GM21576 (cell line): ENCODE measurements around the gene RDH13.
"Not testable (repeated sequence)": the region's sequence is repeated elsewhere in the genome, so short reads cannot be mapped to it uniquely, and the experiment has no call there.

Experiments
- ATAC-seq: cut with Tn5 transposase; IDR thresholded peaks from one replicate; pipeline ENCODE4 v1.9.1; 2021; ENCODE audit warnings: mild to moderate bottlenecking, moderate library complexity; ENCODE audit not compliant: unreplicated experiment

The RDH13 gene

GRCh38 chr19:55020351-55020750, 42.6 kb downstream of the RDH13 start:
- ATAC-seq, result not testable (repeated sequence)

DNA sequence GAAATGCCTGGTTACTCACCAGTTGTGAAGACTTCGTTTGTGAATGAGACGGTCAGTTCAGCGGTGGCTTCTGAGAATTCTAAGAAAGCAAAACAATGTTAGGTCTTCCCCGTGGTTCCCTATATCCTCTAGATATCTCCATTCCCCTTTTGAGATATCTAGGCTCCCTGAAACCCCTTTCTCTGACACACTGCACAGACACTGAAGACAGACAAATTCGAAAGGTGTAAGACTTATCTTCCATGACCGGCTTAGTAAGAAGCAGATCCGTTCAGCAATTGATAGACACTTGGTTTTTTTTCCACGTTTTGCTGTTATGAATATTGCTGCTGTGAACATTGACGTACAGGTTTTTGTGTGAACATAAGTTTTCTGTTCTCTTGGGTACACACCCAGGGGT, 44.3 kb downstream of the RDH13 start:
- no peak for ATAC-seq

- ATAC-seq, result no peak
Observed at GRCh38 chr19:55018216-55018615, 44.7 kb downstream of the RDH13 start.

DNA sequence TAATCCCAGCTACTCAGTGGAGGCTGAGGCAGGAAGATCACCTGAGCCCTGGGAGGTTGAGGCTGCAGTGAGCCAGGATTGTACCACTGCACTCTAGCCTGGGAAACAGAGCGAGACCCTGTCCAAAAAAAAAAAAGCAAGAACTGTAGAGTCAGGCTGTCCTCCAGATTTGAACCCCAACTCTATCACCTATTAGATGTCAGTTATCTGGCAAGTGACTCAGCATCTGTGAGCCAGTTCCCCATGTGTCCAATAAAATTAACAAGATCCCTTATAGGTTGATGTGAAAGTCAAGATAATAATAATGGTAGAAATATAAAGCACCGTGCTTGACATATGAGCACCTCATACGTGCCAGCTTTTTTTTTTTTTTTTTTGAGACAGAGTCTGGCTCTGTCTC, 46.9 kb downstream of the RDH13 start:
- no peak for ATAC-seq

DNA sequence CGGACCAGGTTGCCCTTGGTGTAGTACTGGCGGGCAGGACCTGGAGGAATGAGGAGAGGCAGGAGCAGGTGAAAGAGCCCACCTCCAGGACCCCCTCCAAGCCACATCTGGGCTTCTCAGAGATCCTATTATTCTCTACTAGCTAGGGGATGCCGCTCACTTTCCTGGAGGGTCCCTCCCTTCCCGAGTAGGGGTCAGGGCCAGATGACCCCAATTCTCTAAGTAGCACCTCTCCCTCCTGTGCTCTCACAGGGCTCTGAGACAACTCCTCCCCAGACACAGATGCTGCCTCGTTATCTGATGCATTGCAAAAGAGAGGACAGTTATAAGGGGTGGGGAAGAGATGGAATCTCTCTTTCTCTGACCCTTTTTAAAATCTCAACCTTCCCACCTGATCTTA, 47.8 kb downstream of the RDH13 start:
- no peak for ATAC-seq

DNA sequence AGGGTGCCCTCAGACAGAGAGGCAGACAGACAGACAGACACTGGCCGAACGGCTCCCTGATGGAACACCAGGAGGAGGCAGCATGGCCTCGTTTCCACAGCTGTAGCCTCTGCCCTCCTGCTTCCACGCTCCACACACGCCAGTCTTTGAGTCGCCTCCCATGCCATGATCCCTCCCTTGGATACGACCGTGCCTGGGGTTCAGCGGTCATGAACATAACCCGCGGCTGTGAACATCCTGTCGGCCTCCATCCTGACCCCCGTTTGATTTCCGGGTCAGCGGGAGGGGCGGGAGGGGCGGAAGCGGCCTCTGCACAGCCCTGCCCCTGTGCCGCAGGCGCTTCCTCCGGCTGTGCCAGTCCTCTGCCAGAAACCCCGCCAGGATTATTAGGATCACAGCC, 48.2 kb downstream of the RDH13 start:
- ATAC-seq, result no peak

GRCh38 chr19:55013596-55013995, 49.4 kb downstream of the RDH13 start:
- no peak for ATAC-seq

DNA sequence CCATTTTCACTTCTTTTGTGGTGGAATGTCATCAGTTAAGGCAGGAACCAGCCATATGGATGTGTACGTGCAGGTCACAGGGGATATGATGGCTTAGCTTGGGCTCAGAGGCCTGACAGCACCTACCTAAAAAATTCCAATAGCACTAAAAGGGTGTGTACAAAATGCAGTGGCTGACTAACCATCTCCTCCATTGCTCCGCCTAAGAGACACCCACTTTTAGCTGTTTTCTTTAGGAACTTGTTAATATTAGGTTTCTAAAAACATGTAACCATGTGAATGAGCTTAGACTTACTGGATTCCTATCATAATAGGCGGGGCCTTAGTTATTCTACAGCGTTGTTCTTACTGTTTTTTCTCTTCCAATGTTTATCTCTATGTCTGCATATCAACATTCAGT, 50.6 kb downstream of the RDH13 start:
- ATAC-seq, result no peak

DNA sequence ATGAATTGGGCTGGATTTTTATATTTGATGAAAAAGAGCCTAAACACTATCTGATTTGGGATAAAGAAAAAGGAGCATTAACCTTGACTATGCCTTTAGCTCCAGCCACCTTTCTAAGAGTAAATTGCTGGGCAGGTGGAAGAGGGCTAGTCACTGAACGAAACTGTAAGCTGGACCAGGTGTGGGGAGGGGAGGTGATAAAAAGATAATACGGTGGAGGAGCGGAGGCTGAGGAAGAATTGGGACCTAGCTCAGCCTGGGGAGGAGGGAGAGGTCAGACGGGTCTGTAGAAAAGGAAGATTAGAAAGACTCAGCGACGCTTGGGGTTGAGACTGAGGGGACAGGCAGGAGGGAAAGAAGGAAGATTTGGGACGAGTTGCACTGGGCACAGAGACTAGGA, 52.4 kb downstream of the RDH13 start:
- ATAC-seq, result not testable (repeated sequence)

DNA sequence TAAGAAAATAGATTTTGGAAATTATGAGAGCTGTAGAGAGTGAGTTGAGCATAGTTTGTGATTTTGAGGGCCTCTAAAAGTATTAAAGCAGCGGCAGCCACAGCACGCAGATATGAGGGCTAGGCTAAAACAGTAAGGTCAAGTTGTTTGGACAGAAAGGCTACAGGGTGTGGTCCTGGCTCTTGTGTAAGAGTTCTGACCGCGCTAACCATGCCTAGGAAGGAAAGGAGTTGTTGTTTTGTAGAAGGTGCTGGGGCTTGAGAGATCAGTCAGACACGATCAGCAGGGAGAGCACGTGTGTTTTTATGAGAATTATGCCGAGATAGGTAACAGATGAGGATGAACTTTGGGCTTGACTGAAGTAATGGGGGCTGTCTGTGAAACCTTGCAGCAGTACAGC, 54.2 kb downstream of the RDH13 start:
- ATAC-seq, result not testable (repeated sequence)

- not testable (repeated sequence) for ATAC-seq
Observed at GRCh38 chr19:55008189-55008588, 54.8 kb downstream of the RDH13 start.

DNA sequence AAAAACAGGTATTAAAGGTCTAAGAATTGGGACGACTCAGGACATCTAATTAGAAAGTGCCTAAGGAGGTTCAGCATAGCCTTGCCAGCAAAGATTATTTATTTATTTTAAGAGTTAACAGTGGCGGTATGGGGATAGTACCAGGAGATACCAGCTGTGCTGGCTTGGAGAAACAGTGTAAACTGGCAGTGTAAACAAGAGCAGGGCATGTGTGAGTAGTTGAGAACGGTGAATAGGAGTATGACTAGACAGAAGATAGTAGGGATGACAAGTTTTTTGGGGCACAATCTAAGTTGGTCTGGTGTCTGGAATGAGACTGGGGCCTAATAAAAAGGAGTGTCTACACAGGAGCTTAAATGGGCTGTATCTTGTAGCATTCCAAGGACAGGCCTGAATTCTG, 55.4 kb downstream of the RDH13 start:
- not testable (repeated sequence) for ATAC-seq

DNA sequence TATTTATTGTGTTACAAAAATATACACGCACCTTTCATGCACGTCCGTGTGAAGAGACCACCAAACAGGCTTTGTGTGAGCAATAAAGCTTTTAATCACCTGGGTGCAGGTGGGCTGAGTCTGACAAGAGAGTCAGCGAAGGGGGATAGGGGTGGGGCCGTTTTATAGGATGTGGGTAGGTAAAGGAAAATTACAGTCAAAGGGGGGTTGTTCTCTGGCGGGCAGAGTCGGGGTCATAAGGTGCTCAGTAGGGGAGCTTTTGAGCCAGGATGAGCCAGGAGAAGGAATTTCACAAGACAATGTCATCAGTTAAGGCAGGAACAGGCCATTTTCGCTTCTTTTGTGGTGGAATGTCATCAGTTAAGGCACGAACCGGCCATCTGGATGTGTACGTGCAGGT, 56.2 kb downstream of the RDH13 start:
- ATAC-seq, result not testable (repeated sequence)

- peak; percentile 85 for ATAC-seq
Observed at GRCh38 chr19:55005684-55006488, 57.1 kb downstream of the RDH13 start.

DNA sequence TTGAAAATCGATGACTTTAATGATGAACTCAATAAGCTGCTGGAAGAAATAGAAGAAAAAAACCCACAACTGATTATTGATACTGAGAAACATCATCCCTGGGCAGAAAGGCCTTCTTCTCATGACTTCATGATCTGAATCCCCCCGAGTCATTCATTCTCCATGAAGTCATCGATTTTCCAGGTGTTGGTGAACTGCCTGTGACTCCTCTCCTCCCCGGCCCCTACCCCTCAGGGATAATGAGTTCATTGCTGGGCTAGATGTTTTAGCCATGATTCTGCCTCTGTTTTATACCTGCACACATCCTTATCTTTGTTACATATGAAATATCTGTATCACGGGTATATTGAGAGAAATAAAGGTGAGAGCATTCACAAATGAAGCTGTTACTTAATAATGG, 62.2 kb downstream of the RDH13 start:
- ATAC-seq, result no peak

- ATAC-seq, result not testable (repeated sequence)
Observed at GRCh38 chr19:54998751-54999239, 64.2 kb downstream of the RDH13 start.

GRCh38 chr19:54995561-54995960, 67.4 kb downstream of the RDH13 start:
- no peak for ATAC-seq
